HFF-Myc (cell line): Measurements from ENCODE around the gene GRIK4.

Source experiments
- DNase-seq: peaks from one replicate; pipeline ENCODE4 v3.0.0-alpha.2; 2011; ENCODE audit warnings: low read depth; ENCODE audit errors: extremely low read depth
- H3K4me3 ChIP-seq: replicated peaks from 2 replicates; pipeline ENCODE4 v1.5.1; 2011; ENCODE audit warnings: low read depth, mild to moderate bottlenecking, control low read depth, low read length
- TF ChIP-seq, protein P1 (sequence below): IDR thresholded peaks from 2 replicates; pipeline ENCODE4 v1.5.1; 2012; ENCODE audit warnings: mild to moderate bottlenecking, low read depth, low read length, control low read depth; ENCODE audit errors: missing control alignments

The GRIK4 gene

DNA sequence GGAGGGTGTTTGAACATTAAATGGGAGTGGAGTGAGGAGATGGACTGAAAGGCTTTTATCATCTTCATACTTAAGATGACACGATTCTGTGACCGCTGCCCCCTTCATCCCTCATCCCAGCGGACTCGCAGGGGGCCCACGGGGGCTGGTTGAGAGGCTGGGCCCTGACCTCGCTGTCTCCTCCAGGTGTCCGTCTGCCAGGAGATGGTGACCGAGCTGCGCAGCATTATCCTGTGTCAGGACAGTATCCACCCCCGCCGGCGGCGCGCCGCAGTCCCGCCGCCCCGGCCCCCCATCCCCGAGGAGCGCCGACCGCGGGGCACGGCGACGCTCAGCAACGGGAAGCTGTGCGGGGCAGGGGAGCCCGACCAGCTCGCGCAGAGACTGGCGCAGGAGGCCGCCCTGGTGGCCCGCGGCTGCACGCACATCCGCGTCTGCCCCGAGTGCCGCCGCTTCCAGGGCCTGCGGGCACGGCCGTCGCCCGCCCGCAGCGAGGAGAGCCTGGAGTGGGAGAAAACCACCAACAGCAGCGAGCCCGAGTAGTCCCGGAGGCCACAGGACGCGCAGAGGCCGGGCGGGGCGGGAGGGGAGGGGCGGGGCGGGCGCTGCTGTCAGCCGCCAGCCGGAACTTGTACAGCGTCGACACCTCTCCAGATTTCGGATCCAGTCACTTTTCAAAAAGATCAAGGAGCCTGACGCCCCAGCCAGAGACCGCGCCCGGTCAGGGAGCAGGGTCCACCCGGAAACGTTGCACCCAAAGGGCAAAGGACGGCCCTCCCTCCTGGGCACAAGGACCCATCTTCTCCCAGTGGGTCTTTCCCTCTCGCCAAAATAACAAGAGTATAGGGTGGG is 474.4 kb downstream of the GRIK4 start:
- DNase-seq, result no peak
- TF ChIP-seq, protein P1, sequence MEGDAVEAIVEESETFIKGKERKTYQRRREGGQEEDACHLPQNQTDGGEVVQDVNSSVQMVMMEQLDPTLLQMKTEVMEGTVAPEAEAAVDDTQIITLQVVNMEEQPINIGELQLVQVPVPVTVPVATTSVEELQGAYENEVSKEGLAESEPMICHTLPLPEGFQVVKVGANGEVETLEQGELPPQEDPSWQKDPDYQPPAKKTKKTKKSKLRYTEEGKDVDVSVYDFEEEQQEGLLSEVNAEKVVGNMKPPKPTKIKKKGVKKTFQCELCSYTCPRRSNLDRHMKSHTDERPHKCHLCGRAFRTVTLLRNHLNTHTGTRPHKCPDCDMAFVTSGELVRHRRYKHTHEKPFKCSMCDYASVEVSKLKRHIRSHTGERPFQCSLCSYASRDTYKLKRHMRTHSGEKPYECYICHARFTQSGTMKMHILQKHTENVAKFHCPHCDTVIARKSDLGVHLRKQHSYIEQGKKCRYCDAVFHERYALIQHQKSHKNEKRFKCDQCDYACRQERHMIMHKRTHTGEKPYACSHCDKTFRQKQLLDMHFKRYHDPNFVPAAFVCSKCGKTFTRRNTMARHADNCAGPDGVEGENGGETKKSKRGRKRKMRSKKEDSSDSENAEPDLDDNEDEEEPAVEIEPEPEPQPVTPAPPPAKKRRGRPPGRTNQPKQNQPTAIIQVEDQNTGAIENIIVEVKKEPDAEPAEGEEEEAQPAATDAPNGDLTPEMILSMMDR, result no peak
- H3K4me3 ChIP-seq, result 0 out of 2 replicates have a peak overlapping the region, but pooled peaks have one; percentile 9

DNA sequence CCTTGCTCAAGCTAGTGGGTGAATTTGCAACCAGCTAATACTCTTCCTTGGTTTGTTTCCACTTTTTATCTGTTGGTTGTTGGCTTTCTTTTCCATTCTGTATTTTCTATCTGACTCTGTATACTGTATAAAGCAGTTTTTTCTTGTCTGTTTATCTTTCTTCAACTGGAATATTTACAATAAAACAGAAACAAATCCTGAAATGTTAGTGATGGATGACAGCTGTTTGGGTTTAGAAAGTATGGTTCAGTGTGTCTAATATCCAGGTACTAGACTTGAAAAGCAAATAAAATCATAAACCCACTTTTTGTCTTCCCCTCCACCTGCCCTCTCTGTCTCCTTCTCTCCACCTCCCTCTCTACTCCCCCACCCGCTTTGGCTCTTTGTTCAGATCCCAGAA is 477.1 kb downstream of the GRIK4 start:
- no peak overlapping the region for H3K4me3 ChIP-seq
- DNase-seq, result no peak
- TF ChIP-seq, protein P1, result no peak

DNA sequence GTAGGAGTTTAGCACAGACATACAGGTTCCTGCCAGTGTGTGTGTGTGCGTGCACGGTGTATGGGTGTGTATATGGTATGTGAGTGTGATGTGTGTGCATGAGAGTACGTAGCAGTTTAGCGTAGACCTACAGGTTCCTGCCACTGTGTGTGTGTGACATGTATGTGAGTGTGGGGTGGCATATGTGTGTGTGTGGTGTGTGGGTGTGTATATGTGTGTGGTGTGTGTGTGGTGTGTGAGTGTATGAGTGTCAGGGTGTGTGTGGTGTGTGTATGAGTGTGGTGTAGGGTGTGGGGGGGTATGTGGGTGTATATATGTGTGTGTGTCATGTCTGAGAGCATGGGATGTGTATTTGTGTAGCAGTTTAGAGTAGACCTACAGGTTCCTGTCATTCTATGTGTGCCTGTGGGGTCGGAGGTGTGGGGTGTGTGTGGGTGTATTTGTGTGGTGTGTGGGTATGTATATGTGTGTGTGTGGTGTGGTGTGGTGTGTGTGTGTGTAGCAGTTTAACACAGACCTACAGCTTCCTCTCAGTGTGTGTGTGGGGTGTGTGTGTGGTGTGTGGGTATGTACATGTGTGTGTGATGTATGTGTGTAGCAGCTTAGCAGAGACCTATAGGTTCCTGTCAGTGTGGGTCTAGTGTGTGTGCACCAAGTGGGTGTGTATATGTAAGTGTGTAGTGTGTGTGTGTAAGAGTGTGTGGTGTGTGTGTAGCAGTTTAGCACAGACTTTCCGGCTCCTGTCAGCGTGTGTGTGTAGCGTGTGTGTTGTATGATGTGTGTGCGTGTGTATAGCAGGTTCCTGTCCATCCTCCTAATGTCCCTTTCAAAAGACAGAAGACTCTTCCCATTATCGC is 480.5 kb downstream of the GRIK4 start:
- TF ChIP-seq, protein P1, result no peak
- no peak overlapping the region for H3K4me3 ChIP-seq
- no peak for DNase-seq

DNA sequence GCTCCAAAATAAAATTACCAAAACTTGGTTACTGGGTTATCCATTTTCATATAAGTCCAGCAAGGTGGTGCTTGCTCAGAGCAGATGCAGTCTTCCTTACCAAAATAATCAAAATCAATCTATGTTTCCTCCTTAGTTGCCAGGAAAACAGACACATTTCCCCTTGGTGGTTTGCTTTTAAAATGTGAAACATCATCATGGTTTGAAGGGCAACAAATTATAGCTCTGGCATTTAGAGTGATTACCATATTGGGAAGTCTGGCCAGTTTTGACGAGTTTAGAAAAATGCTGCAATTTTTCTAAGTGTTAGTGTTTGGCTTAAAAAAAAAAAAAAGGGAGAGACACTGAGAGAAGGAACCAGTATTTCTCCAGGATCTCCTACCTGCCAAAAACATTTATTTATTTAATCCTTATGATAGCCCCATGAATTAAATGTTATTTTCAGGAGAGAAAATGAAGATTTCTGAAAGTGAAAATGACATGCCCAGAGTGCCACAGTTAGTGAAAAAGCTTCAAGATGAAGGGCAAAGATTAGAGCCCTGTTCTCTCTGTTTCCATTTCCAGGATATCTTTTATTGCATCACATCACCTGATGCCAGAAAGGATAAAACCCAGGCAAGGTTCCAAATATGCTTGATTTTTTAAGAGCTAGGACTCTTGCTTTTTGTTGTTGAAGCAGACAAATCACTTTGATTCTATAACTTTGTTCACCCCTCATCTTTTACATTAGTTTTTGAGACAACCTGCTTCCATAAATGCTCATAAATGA is 482.7 kb downstream of the GRIK4 start:
- TF ChIP-seq, protein P1, result no peak
- no peak overlapping the region for H3K4me3 ChIP-seq
- DNase-seq, result no peak

DNA sequence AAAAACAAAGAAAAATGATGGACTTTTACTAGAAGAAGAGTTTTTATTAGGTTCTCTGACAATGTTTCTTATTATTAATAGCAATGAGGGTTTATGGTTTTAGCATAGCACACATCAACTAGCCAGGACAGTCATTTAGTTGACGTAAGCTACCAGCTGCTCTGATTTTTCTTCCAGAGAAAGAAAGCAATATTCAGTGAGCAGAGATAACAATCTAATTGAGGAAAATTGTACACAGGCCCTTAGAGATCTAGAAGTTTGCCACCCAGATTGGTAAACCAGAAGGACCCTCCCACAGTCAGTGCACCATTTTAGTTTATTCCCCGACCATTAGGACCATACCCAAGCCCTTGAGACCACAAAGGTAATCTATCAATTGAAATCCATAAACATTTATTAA is 483.6 kb downstream of the GRIK4 start:
- H3K4me3 ChIP-seq, result no peak overlapping the region
- TF ChIP-seq, protein P1, result no peak
- DNase-seq, result no peak

DNA sequence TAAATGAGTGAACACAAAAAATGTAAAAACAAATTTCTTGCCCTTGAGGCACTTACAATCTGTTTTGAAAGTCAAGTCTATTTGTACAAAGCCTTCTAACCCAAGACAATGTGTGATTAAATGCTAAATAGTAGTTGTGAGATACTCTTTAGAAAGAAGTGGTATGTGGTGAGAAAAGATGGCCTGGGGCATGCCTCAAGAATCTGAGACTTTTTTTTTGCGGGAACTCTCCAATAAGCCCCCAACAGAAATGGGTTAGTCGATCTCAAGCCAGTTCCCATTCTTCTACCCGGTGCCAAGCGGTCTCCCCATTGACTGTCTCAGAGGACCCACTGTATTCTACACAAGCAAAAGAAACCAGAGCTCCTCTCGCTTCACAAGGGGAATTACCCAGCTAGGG is 485.4 kb downstream of the GRIK4 start:
- TF ChIP-seq, protein P1, result no peak
- no peak for DNase-seq
- no peak overlapping the region for H3K4me3 ChIP-seq
